Activated CD4-positive, alpha-beta T cell treated with anti-CD3 and anti-CD28 coated beads for 36 hours (primary cell): Measurements from ENCODE around the gene SEPTIN6. TPM values are rescaled to one million over a fixed set of nuclear protein-coding genes. Genes with fewer than 3 reads are reported as not detected.
"Not testable (repeated sequence)": the region's sequence is repeated elsewhere in the genome, so short reads cannot be mapped to it uniquely, and the experiment has no call there.

ENCODE experiments used
- ATAC-seq: fragments of 200-7000 bp; cut with Tn5 transposase; one replicate; pipeline ENCODE4 v1.10.0; 2021; ENCODE audit warnings: mild to moderate bottlenecking, moderate library complexity
- CTCF ChIA-PET: fragments of 350-600 bp; sonication (Branson Sonifier 250); formaldehyde crosslinking; loops from one replicate; lab custom pipeline; 2021; ENCODE audit warnings: antibody characterized with exemption; lab: Charles Lee
- POLR2A ChIA-PET: fragments of 350-600 bp; sonication (Branson Sonifier 250); formaldehyde crosslinking; loops from one replicate; lab custom pipeline; 2021; ENCODE audit warnings: antibody characterized with exemption, inconsistent platforms; lab: Charles Lee
- DNase-seq: peaks from one replicate; pipeline ENCODE4 v3.0.0-alpha.2; 2020
- H3K27ac Mint-ChIP-seq: one replicate; pipeline ENCODE4 v1.8.0; 2021; ENCODE audit warnings: mixed read lengths
- H3K27me3 Mint-ChIP-seq: one replicate; pipeline ENCODE4 v1.8.0; 2021; ENCODE audit warnings: mixed read lengths
- H3K36me3 Mint-ChIP-seq: one replicate; pipeline ENCODE4 v1.8.0; 2021; ENCODE audit warnings: low read depth, mixed read lengths
- H3K4me1 Mint-ChIP-seq: one replicate; pipeline ENCODE4 v1.8.0; 2021; ENCODE audit warnings: mixed read lengths
- H3K4me3 Mint-ChIP-seq: one replicate; pipeline ENCODE4 v1.8.0; 2021; ENCODE audit warnings: mild to moderate bottlenecking, moderate library complexity, mixed read lengths
- H3K9me3 Mint-ChIP-seq: one replicate; pipeline ENCODE4 v1.8.0; 2021; ENCODE audit warnings: low read depth, mixed read lengths
- intact Hi-C, 2 experiments: fragments of 100-400 bp; cut with DNase I in 1 of 2; cut with micrococcal nuclease in 1 of 2; formaldehyde crosslinking; loops; one replicate each; pipeline versions ENCODE4 v1.14.2 to v1.15.1; 2022 to 2024; cut with DNase I, micrococcal nuclease
- total RNA-seq, 2 experiments: library from RNA; stranded (reverse); gene quantifications; one replicate each; pipeline ENCODE4 v1.2.3, GENCODE V29; 2021

Gene SEPTIN6
- total RNA-seq, 2 experiments from 2014 or later: 183 to 233 TPM

- peak overlapping the region; percentile 98 for H3K27ac Mint-ChIP-seq
- no peaks in the 10 kb centered on the region for H3K9me3 Mint-ChIP-seq
- intact Hi-C loops: loop anchor here (1.0 to 10.0 kb wide), 3 partner anchors 9 to 456 kb away; partner anchors contain the start of genes PGRMC1 (in 1 of the 2) and UBE2A (in 1 of the 2)
- no peaks in the 10 kb centered on the region for H3K27me3 Mint-ChIP-seq
- CTCF ChIA-PET: interaction anchor here (0.9 to 1.2 kb wide), 7 partner anchors 11 to 222 kb away, joined by 3 to 5 read pairs (median 3); partner anchors contain the start of gene SOWAHD
- POLR2A ChIA-PET: interaction anchor here (0.6 to 2.7 kb wide), 13 partner anchors 9 to 162 kb away, joined by 3 to 16 read pairs (median 5); partner anchors contain the start of genes NKRF, RPL39, SOWAHD and UPF3B
- peak overlapping the region; percentile 98 for H3K4me3 Mint-ChIP-seq
- peaks cover 24% of the 10 kb centered on the region for H3K4me1 Mint-ChIP-seq
- ATAC-seq (peak; percentile 36), DNase-seq (peak; percentile 83)
- peaks cover 22% of the 10 kb centered on the region for H3K36me3 Mint-ChIP-seq
Observed at GRCh38 chrX:119690921-119691716, 1.8 kb downstream of the SEPTIN6 start.

GRCh38 chrX:119688911-119689321 is 4.1 kb downstream of the SEPTIN6 start:
- peak; percentile 56 for DNase-seq
- no peaks in the 10 kb centered on the region for H3K9me3 Mint-ChIP-seq
- intact Hi-C loops: loop anchor here in 1 of 2 experiments (5.0 kb wide), 1 partner anchor 183 kb away; the partner anchor contains the start of genes NDUFA1 and RNF113A
- CTCF ChIA-PET: interaction anchor here (0.6 to 1.8 kb wide), 3 partner anchors 11 to 105 kb away, joined by 3 to 5 read pairs (median 5); partner anchors contain the start of gene SOWAHD
- peaks cover 31% of the 10 kb centered on the region for H3K36me3 Mint-ChIP-seq
- H3K27ac Mint-ChIP-seq: peak overlapping the region; percentile 98
- peak; percentile 11 for ATAC-seq
- POLR2A ChIA-PET: interaction anchor here (0.7 to 1.9 kb wide), 5 partner anchors 10 to 164 kb away, joined by 4 to 9 read pairs (median 5); partner anchors contain the start of gene NKRF
- no peaks in the 10 kb centered on the region for H3K27me3 Mint-ChIP-seq
- H3K4me1 Mint-ChIP-seq: peaks cover 37% of the 10 kb centered on the region
- H3K4me3 Mint-ChIP-seq: peak overlapping the region; percentile 98

- CTCF ChIA-PET: interaction anchor here (0.6 to 1.8 kb wide), 2 partner anchors 10 to 104 kb away, joined by 3 to 5 read pairs; no protein-coding TSS in a partner anchor
- DNase-seq: no peak
- peaks cover 36% of the 10 kb centered on the region for H3K36me3 Mint-ChIP-seq
Observed at GRCh38 chrX:119687661-119688413, 5.1 kb downstream of the SEPTIN6 start.

GRCh38 chrX:119686087-119686691 is 6.8 kb downstream of the SEPTIN6 start:
- ATAC-seq: no peak
- no peaks in the 10 kb centered on the region for H3K27me3 Mint-ChIP-seq
- DNase-seq: peak; percentile 21
- H3K4me3 Mint-ChIP-seq: peak overlapping the region; percentile 98
- intact Hi-C loops: loop anchor here in 1 of 2 experiments (5.0 kb wide), 1 partner anchor 186 kb away; the partner anchor contains the start of genes NDUFA1 and RNF113A
- ChIA-PET CTCF (interaction anchor here (0.7 to 1.3 kb wide), 2 partner anchors 38 to 203 kb away, joined by 3 to 5 read pairs; no protein-coding TSS in a partner anchor), POLR2A (interaction anchor here (0.7 to 1.4 kb wide), 4 partner anchors 10 to 185 kb away, joined by 3 to 8 read pairs (median 5); partner anchors contain the start of gene RNF113A)
- H3K36me3 Mint-ChIP-seq: peaks cover 33% of the 10 kb centered on the region
- peak overlapping the region; percentile 98 for H3K27ac Mint-ChIP-seq
- no peaks in the 10 kb centered on the region for H3K9me3 Mint-ChIP-seq
- peaks cover 50% of the 10 kb centered on the region for H3K4me1 Mint-ChIP-seq

More at GRCh38 chrX:119687661-119688413, 5.1 kb downstream of the SEPTIN6 start:
- intact Hi-C loops: loop anchor here in 1 of 2 experiments (5.0 kb wide), 1 partner anchor 184 kb away; the partner anchor contains the start of genes NDUFA1 and RNF113A
- Mint-ChIP-seq H3K27me3 (no peaks in the 10 kb centered on the region), H3K27ac (peak overlapping the region; percentile 98), H3K4me3 (peak overlapping the region; percentile 98), H3K9me3 (no peaks in the 10 kb centered on the region), H3K4me1 (peaks cover 43% of the 10 kb centered on the region)
- no peak for ATAC-seq
- POLR2A ChIA-PET: interaction anchor here (0.7 to 1.4 kb wide), 2 partner anchors 10 to 40 kb away, joined by 4 to 9 read pairs; no protein-coding TSS in a partner anchor

- H3K4me1 Mint-ChIP-seq: peaks cover 54% of the 10 kb centered on the region
Observed at GRCh38 chrX:119685225-119686066, 7.5 kb downstream of the SEPTIN6 start.

GRCh38 chrX:119684916-119685224 is 8.1 kb downstream of the SEPTIN6 start:
- H3K27me3 Mint-ChIP-seq: no peaks in the 10 kb centered on the region
- ChIA-PET POLR2A (interaction anchor here (0.8 to 1.4 kb wide), 3 partner anchors 9 to 69 kb away, joined by 3 to 8 read pairs (median 4); no protein-coding TSS in a partner anchor), CTCF (interaction anchor here (0.7 to 1.3 kb wide), 5 partner anchors 11 to 202 kb away, joined by 3 to 5 read pairs (median 4); partner anchors contain the start of gene SOWAHD)
- H3K4me3 Mint-ChIP-seq: peak overlapping the region; percentile 98
- DNase-seq (no peak), ATAC-seq (no peak)
- H3K4me1 Mint-ChIP-seq: peaks cover 52% of the 10 kb centered on the region
- no peaks in the 10 kb centered on the region for H3K9me3 Mint-ChIP-seq
- intact Hi-C loops: loop anchor here (2.0 to 5.0 kb wide), 2 partner anchors 186 to 187 kb away; partner anchors contain the start of genes NDUFA1 (in 2 of the 2) and RNF113A (in 2 of the 2)
- peaks cover 26% of the 10 kb centered on the region for H3K36me3 Mint-ChIP-seq
- H3K27ac Mint-ChIP-seq: peak overlapping the region; percentile 98

More at GRCh38 chrX:119685225-119686066, 7.5 kb downstream of the SEPTIN6 start:
- peak; percentile 51 for ATAC-seq
- no peaks in the 10 kb centered on the region for H3K27me3 Mint-ChIP-seq
- no peaks in the 10 kb centered on the region for H3K9me3 Mint-ChIP-seq
- H3K27ac Mint-ChIP-seq: peak overlapping the region; percentile 98
- peak; percentile 73 for DNase-seq
- H3K4me3 Mint-ChIP-seq: peak overlapping the region; percentile 98
- intact Hi-C loops: loop anchor here (2.0 to 5.0 kb wide), 2 partner anchors 185 to 187 kb away; partner anchors contain the start of genes NDUFA1 (in 2 of the 2) and RNF113A (in 2 of the 2)
- CTCF ChIA-PET: interaction anchor here (0.7 to 1.3 kb wide), 4 partner anchors 10 to 202 kb away, joined by 3 to 5 read pairs (median 4); no protein-coding TSS in a partner anchor
- H3K36me3 Mint-ChIP-seq: peaks cover 31% of the 10 kb centered on the region
- POLR2A ChIA-PET: interaction anchor here (0.7 to 1.4 kb wide), 5 partner anchors 10 to 186 kb away, joined by 3 to 8 read pairs (median 4); partner anchors contain the start of gene RNF113A

- H3K4me3 Mint-ChIP-seq: peak overlapping the region; percentile 98
- H3K4me1 Mint-ChIP-seq: peaks cover 56% of the 10 kb centered on the region
- H3K27ac Mint-ChIP-seq: peak overlapping the region; percentile 98
- H3K36me3 Mint-ChIP-seq: peaks cover 28% of the 10 kb centered on the region
- DNase-seq: peak; percentile 40
- ChIA-PET CTCF (interaction anchor here (0.9 to 1.3 kb wide), 3 partner anchors 11 to 74 kb away, joined by 4 read pairs; partner anchors contain the start of gene SOWAHD), POLR2A (interaction anchor here (0.5 to 1.2 kb wide), 2 partner anchors 9 to 103 kb away, joined by 3 to 8 read pairs; partner anchors contain the start of gene SEPTIN6)
- H3K27me3 Mint-ChIP-seq, H3K9me3 Mint-ChIP-seq, ATAC-seq: not testable (repeated sequence)
- intact Hi-C loops: loop anchor here in 1 of 2 experiments (2.0 kb wide), 1 partner anchor 186 kb away; the partner anchor contains the start of genes NDUFA1 and RNF113A
Observed at GRCh38 chrX:119684312-119684711, 8.7 kb downstream of the SEPTIN6 start.

- no peaks in the 10 kb centered on the region for H3K27me3 Mint-ChIP-seq
- ChIA-PET CTCF (interaction anchor here (0.6 to 2.3 kb wide), 5 partner anchors 8 to 34 kb away, joined by 3 to 12 read pairs (median 3); partner anchors contain the start of gene SEPTIN6), POLR2A (interaction anchor here (0.6 to 2.1 kb wide), 5 partner anchors 8 to 71 kb away, joined by 3 to 13 read pairs (median 7); partner anchors contain the start of gene SEPTIN6)
- peaks cover 29% of the 10 kb centered on the region for H3K36me3 Mint-ChIP-seq
- peak; percentile 25 for ATAC-seq
- peak overlapping the region; percentile 96 for H3K27ac Mint-ChIP-seq
- H3K9me3 Mint-ChIP-seq: no peaks in the 10 kb centered on the region
- intact Hi-C loops: loop anchor here (1.0 to 2.0 kb wide), 4 partner anchors 9 to 76 kb away; partner anchors contain the start of gene NKRF (in 1 of the 2)
- peak overlapping the region; percentile 72 for H3K4me3 Mint-ChIP-seq
- peak; percentile 49 for DNase-seq
- H3K4me1 Mint-ChIP-seq: peaks cover 55% of the 10 kb centered on the region
Observed at GRCh38 chrX:119682019-119682989, 10.7 kb downstream of the SEPTIN6 start.
